ENCODE measurements around the gene COL25A1.
"Not testable (repeated sequence)": the region's sequence is repeated elsewhere in the genome, so short reads cannot be mapped to it uniquely, and the experiment has no call there.

The COL25A1 gene

DNA sequence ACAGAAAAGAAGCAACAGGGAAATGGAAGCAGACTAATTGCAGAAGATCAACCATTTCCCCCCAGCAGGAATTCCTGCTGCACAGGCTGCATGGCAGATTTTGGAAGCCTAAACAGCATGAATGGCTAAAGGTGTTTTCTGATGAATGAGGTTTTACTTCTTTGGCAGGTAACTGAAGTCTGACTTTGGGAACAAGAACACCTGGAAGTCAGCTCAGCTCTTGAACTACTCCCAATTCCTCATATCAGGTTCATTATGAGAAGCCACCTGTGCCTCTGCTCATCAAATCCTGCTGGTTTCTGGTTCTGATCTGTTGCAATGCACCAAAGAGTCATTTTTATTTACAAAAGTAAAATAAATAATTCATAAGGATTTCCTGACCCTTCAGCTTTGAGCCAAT, 139.0 kb downstream of the COL25A1 start:
- DNase-seq, result no peak

DNA sequence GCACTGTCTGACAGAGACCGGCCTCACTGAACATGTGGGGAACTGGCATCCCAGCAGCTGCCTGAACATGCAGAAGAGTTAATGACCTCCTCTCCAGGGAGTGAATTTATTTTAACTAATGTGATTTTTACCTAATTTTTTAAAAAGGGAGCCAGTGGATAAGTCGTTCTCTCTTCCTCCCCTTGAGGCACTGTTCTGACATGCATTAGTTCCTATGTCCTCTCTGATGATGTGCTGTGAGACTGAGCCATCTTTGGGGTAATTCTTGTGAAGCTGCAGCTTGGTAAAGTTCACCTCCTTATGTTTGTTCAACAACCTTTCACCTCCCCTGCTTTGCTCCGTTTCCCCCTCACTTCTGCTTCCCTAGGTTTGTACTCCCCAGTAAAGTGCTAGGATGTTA, 139.7 kb downstream of the COL25A1 start:
- no peak for DNase-seq

DNA sequence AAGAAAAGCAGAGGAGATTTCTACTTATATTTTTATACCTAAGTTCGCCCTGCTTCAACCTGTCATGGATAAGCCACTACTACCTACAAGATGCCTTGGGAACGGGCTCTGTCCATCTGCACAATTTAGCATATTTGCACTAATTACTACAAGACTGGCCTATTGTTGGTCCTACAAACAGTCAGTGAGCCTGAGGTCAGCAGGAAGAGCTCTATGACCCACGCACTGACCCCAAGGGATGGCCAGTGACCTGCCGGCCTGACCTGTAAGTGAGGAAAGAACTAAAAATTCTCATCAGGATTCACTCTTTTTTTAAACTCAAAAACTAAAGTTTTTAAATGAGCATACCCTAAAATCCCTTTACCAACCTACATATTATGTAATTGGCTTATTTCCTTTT, 142.0 kb downstream of the COL25A1 start:
- DNase-seq, result no peak

- DNase-seq, result no peak
Measured at GRCh38 chr4:109157696-109158095, 144.8 kb downstream of the COL25A1 start.

GRCh38 chr4:109157205-109157604, 145.3 kb downstream of the COL25A1 start:
- no peak for DNase-seq

- no peak for DNase-seq
Measured at GRCh38 chr4:109156356-109156755, 146.1 kb downstream of the COL25A1 start.

DNA sequence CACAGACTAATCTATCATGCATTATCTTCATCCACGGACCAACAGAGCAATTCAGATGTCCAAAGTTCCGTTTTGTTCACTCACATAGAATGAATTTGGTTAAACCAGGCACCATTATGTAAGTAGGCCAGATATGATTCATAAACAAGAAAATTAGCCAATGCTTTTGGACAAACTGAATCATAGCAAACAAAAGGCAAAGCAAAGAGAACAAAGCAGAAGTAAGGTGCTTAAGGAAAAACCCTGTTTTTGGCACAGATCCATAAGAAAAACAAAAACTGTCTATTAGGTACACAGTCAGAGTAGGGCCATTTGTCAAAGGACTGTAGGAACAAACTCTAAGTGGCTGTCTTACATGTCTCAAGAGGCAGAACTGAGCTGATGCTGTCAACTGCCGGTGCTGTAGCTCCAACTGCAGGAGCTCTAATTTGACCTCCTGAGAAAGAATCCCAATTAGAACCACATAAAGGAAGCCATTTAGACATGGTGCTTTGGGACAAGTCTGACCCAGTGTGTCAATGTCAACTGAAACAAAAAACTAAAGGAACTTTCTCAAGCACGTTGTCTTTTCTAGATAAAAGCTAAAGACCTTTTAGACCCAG, 146.7 kb downstream of the COL25A1 start:
- DNase-seq, result no peak

DNA sequence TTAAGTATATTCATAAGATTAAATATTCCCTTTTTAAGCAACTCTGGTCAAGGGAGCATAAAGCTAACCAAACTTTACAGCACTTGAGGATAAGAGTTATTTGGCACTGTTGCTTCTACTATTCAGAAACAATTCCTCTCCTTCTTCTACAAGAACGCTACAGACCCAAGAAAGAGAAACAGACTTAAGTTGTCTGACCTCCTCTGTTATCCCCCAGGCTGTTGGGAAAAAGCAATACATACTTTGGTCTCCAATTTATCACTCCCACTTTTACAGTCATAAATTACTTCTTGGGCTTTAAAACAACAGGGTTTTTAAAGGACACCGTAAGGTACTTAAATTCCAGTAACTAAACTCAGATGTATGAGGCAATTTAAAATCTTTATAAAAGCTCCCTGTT, 147.4 kb downstream of the COL25A1 start:
- no peak for DNase-seq

- DNase-seq, result no peak
Measured at GRCh38 chr4:109154424-109154823, 148.0 kb downstream of the COL25A1 start.

- no peak for DNase-seq
Measured at GRCh38 chr4:109149836-109150235, 152.6 kb downstream of the COL25A1 start.

DNA sequence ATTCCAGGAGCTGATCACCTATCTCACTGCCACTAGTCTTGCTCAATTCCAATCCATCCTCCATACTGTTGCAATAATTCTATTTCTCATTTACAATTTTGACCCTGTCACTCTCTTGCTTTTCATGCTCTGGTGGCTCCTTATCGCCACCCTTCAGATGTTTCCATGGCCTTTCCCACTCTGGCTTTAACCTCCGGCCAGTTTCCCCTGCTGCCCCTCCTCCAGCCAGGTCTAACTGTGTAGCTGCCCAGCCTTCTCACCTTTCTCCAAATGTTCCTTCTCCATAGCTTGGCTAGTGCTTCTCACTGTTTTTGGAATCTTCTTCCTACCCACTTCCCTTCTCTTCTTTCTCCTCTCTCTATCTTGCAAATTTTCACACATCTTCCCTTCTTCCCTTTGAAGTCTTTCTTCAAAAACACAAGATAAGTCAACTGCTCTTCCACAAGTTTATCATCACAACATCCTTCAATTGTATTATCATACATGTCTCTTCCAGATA, 153.8 kb downstream of the COL25A1 start:
- DNase-seq, result no peak

- DNase-seq, result no peak
Measured at GRCh38 chr4:109147135-109147534, 155.3 kb downstream of the COL25A1 start.

GRCh38 chr4:109146499-109146898, 156.0 kb downstream of the COL25A1 start:
- DNase-seq, result no peak

GRCh38 chr4:109138125-109138524, 164.3 kb downstream of the COL25A1 start:
- DNase-seq, result not testable (repeated sequence)

DNA sequence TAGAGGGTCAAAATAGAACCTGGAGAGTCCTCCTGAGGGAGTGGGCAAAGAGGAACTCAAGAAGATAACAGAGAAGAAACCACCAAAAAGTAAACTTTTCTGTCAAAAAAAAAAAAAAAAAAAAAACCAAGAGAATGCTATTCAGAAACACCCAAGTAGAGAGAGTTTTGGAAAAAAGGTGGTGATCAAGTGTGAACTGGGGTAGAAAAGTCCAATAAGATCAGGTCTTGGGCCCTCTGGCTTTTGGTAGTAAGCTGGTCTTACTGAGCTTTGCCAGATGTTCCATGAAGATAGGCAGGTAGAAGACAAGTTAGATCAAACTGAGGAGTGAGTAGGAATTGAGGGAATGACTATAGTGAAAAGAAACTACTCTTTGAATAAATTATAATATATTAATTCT, 167.5 kb downstream of the COL25A1 start:
- DNase-seq, result no peak

DNA sequence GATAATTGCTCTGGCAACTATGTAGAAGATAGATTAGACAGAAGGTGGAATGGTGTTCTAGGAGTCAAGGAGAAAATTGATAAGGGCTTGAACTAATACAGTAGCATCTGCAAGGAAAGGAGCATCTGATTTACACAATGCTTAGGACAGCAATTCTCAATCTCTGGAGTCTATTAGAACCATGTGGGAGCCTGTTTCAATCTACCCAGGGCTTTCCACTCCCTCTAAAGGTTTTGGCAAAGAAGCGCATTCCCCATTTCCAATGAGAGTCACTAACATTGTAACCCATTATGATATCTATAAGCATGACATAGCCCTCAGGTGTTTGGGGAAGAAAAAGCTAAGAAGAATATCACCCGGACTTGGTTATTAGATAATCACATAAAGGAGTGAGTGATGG, 168.2 kb downstream of the COL25A1 start:
- no peak for DNase-seq

GRCh38 chr4:109131559-109131958, 170.9 kb downstream of the COL25A1 start:
- DNase-seq, result no peak

DNA sequence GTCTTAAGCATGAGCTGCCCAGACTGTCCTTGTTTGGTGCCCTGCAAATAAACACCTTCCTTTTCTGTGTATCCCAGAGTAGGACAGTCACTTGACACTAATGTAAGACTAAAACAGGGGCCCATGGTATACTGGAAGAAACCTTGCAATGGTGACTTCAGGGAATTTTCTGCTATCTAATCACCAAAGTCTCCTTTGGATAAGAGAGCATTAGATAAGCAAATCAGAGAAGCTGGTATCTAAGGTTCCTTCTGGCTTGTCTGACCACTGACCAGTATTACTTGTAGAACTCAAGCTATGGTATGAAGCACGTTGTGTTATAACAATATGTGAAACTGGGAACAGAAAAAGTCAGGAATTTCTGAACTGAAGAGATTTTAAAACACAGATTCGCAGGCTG, 173.9 kb downstream of the COL25A1 start:
- no peak for DNase-seq

- DNase-seq, result no peak
Measured at GRCh38 chr4:109127866-109128265, 174.6 kb downstream of the COL25A1 start.

- DNase-seq, result no peak
Measured at GRCh38 chr4:109126856-109127255, 175.6 kb downstream of the COL25A1 start.

DNA sequence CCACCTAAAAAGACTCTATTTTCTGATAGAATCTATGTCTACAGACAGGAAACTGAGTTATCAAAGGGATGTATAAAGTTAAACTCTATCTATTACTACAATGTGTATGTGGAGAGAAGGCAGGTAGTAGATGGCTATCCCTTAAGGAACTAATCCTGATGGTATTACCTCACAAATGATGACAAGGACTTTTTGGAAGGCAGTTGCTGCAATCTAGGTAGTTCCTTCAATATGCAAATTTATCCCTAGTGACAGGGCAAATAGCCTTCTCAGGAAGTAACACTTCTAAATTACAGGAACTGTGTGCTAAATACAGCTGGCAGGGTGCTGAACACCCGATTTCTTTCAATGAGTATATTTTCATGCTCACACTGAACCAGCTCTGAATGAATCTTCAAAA, 177.4 kb downstream of the COL25A1 start:
- no peak for DNase-seq

DNA sequence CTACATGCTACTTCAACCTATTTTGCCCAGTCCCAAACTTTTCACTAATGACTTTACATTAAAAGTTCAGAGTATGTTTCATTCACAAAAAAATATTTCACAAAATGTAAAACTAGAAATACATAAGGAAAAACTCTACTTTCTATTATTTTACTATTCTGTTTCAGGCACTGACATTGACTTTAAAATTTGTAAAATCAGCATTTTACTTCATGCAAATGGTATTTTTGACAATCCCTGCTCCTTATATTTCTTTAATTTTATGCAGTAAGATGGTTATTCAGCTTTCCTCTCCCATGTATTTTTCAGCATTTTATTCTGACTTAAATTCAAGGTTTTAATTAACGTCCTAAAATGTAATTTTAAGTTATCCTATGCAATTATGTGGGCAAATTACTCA, 178.5 kb downstream of the COL25A1 start:
- DNase-seq, result no peak

GRCh38 chr4:109121561-109121960, 180.9 kb downstream of the COL25A1 start:
- no peak for DNase-seq

- no peak for DNase-seq
Measured at GRCh38 chr4:109119852-109120251, 182.6 kb downstream of the COL25A1 start.

DNA sequence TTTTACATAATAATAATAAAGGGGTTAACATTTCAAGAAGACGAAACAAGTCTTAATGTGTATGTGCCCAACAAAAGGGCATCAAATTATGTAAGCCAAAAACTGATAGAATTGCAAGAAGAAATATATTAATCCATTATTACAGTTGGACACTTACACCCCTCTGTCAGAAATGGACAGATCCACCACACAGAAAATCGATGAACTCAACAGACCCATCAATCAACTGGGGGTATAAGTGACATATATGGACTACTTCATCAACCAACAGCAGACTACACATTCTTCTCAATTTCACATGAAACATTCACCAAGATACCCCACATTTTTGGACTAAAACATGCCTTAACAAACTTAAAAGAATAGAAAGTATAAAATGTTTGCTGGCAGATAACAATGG, 183.8 kb downstream of the COL25A1 start:
- DNase-seq, result no peak

- no peak for DNase-seq
Measured at GRCh38 chr4:109114501-109114900, 188.0 kb downstream of the COL25A1 start.
